ENCODE results near the gene SPOCK1. TPM values are rescaled to one million over a fixed set of nuclear protein-coding genes. Genes with fewer than 3 reads are reported as not detected.

Gene SPOCK1
- total RNA-seq, 1 experiment from 2014 or later, result 0.27 TPM

DNA sequence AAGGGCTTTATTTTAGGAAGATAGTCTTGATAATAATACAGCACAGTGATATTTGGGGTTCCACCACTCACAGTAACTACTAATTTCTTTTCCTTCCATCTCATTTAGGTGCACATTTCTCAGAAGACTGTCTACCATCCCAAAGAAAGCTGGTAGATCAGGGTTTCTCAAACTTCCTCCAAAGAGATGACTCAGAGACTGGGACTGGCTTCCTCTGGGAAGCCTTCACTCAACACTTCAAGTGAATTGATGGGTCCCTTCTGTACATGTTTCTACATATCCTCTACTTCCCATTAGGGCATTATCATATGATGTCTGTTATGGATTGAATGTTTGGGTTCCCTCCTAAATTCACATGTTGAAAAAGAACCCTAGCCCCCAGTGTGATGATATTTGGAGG, 138.5 kb downstream of the SPOCK1 start:
- no peak overlapping the region for H3K4me3 ChIP-seq (replicated peaks in 1 of 2; ENCODE audit: low read depth in 1 of 2, low read length in 2 of 2)
- no peaks in the 10 kb centered on the region for H3K4me1 ChIP-seq (ENCODE audit: control insufficient read depth in 1 of 2, insufficient read depth in 2 of 2, low read length in 2 of 2)
- no peak overlapping the region for H3K27ac ChIP-seq (ENCODE audit: low read depth, low read length)
- ATAC-seq, result no peak
- DNase-seq (ENCODE audit: low read depth, low spot score), result no peak
- CTCF ChIA-PET, result no interaction called here
- no peaks in the 10 kb centered on the region for H3K36me3 ChIP-seq (ENCODE audit: control insufficient read depth in 1 of 2, insufficient read depth in 2 of 2, low read length in 2 of 2)
- no peak overlapping the region for H3K4me2 ChIP-seq (ENCODE audit: low read length)
- H4K20me1 ChIP-seq (ENCODE audit: insufficient read depth), result no peaks in the 10 kb centered on the region
- TF ChIP-seq CEBPB (IDR thresholded peaks at IDR 0.05; ENCODE audit: low read depth) (no peak), EZH2phosphoT487 (IDR thresholded peaks at IDR 0.05; ENCODE audit: borderline replicate concordance) (no peak), YY1 (IDR thresholded peaks at IDR 0.05; ENCODE audit: extremely low read depth, insufficient replicate concordance, low read depth, low read length) (no peak), CBX3 (IDR thresholded peaks at IDR 0.05; ENCODE audit: low read depth) (no peak), EGR1 (IDR thresholded peaks at IDR 0.05; ENCODE audit: low read depth) (no peak), JUND (IDR thresholded peaks at IDR 0.05) (no peak), SRF (IDR thresholded peaks at IDR 0.05; ENCODE audit: low read depth) (no peak), POLR2AphosphoS5 (IDR thresholded peaks at IDR 0.05; ENCODE audit: low read depth, low read length) (no peak), ZNF274 (IDR thresholded peaks at IDR 0.05; ENCODE audit: low read depth, low read length) (no peak), SIN3A (IDR thresholded peaks at IDR 0.05; ENCODE audit: low read depth) (no peak), POLR2A (IDR thresholded peaks at IDR 0.05; ENCODE audit: borderline replicate concordance, extremely low read depth, insufficient read depth, insufficient read length) (no peak), FOSL1 (IDR thresholded peaks at IDR 0.05; ENCODE audit: low read depth) (no peak), TCF7L2 (IDR thresholded peaks at IDR 0.05; ENCODE audit: borderline replicate concordance, extremely low read depth, insufficient read depth, insufficient read length) (no peak), ZFX (IDR thresholded peaks at IDR 0.05) (no peak), SP1 (IDR thresholded peaks at IDR 0.05; ENCODE audit: low read depth) (no peak), ELF1 (IDR thresholded peaks at IDR 0.05; ENCODE audit: borderline replicate concordance, low read depth) (no peak)
- TF ChIP-seq, protein P1, sequence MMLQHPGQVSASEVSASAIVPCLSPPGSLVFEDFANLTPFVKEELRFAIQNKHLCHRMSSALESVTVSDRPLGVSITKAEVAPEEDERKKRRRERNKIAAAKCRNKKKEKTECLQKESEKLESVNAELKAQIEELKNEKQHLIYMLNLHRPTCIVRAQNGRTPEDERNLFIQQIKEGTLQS (IDR thresholded peaks at IDR 0.05), result no peak
- TF ChIP-seq, protein P2, sequence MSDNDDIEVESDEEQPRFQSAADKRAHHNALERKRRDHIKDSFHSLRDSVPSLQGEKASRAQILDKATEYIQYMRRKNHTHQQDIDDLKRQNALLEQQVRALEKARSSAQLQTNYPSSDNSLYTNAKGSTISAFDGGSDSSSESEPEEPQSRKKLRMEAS (IDR thresholded peaks at IDR 0.05), result no peak
- TF ChIP-seq, protein P3, sequence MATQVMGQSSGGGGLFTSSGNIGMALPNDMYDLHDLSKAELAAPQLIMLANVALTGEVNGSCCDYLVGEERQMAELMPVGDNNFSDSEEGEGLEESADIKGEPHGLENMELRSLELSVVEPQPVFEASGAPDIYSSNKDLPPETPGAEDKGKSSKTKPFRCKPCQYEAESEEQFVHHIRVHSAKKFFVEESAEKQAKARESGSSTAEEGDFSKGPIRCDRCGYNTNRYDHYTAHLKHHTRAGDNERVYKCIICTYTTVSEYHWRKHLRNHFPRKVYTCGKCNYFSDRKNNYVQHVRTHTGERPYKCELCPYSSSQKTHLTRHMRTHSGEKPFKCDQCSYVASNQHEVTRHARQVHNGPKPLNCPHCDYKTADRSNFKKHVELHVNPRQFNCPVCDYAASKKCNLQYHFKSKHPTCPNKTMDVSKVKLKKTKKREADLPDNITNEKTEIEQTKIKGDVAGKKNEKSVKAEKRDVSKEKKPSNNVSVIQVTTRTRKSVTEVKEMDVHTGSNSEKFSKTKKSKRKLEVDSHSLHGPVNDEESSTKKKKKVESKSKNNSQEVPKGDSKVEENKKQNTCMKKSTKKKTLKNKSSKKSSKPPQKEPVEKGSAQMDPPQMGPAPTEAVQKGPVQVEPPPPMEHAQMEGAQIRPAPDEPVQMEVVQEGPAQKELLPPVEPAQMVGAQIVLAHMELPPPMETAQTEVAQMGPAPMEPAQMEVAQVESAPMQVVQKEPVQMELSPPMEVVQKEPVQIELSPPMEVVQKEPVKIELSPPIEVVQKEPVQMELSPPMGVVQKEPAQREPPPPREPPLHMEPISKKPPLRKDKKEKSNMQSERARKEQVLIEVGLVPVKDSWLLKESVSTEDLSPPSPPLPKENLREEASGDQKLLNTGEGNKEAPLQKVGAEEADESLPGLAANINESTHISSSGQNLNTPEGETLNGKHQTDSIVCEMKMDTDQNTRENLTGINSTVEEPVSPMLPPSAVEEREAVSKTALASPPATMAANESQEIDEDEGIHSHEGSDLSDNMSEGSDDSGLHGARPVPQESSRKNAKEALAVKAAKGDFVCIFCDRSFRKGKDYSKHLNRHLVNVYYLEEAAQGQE (IDR thresholded peaks at IDR 0.05; ENCODE audit: low read depth), result no peak
- TF ChIP-seq, protein P4, sequence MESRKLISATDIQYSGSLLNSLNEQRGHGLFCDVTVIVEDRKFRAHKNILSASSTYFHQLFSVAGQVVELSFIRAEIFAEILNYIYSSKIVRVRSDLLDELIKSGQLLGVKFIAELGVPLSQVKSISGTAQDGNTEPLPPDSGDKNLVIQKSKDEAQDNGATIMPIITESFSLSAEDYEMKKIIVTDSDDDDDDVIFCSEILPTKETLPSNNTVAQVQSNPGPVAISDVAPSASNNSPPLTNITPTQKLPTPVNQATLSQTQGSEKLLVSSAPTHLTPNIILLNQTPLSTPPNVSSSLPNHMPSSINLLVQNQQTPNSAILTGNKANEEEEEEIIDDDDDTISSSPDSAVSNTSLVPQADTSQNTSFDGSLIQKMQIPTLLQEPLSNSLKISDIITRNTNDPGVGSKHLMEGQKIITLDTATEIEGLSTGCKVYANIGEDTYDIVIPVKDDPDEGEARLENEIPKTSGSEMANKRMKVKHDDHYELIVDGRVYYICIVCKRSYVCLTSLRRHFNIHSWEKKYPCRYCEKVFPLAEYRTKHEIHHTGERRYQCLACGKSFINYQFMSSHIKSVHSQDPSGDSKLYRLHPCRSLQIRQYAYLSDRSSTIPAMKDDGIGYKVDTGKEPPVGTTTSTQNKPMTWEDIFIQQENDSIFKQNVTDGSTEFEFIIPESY (IDR thresholded peaks at IDR 0.05; ENCODE audit: extremely low read depth, insufficient replicate concordance, low read length), result no peak
- H3K27me3 ChIP-seq (ENCODE audit: insufficient read depth, low read length), result peaks cover 73% of the 10 kb centered on the region
- no TSS peak for BruUV-seq (replicated peaks)
- H3K9me3 ChIP-seq (ENCODE audit: control insufficient read depth in 1 of 2, insufficient read depth in 1 of 2, low read depth in 1 of 2, low read length in 2 of 2), result no peaks in the 10 kb centered on the region
- no peaks in the 10 kb centered on the region for H3K79me2 ChIP-seq (ENCODE audit: insufficient read depth, low read length)
- intact Hi-C loops (cut with micrococcal nuclease), result no loop called here
- H3K9ac ChIP-seq (ENCODE audit: low read length), result no peak overlapping the region
- RAD21 ChIA-PET (ENCODE audit: low non-redundant PET in 1 of 2, low total read pairs in 2 of 2, uncharacterized antibody in 2 of 2, unreplicated experiment in 2 of 2), result no interaction called here
- POLR2A ChIA-PET, result no interaction called here
- no peaks in the 10 kb centered on the region for H3K9me2 ChIP-seq (ENCODE audit: insufficient read depth)
- H2AFZ ChIP-seq (ENCODE audit: low read depth, low read length, poor library complexity, severe bottlenecking), result no peak overlapping the region

Data from HCT116 (cell line).